ENCODE data around the gene TIE1. TPM values are rescaled to one million over a fixed set of nuclear protein-coding genes. Genes with fewer than 3 reads are reported as not detected.

The TIE1 gene
- total RNA-seq, 1 donor from 2014 or later = 0.98 TPM

DNA sequence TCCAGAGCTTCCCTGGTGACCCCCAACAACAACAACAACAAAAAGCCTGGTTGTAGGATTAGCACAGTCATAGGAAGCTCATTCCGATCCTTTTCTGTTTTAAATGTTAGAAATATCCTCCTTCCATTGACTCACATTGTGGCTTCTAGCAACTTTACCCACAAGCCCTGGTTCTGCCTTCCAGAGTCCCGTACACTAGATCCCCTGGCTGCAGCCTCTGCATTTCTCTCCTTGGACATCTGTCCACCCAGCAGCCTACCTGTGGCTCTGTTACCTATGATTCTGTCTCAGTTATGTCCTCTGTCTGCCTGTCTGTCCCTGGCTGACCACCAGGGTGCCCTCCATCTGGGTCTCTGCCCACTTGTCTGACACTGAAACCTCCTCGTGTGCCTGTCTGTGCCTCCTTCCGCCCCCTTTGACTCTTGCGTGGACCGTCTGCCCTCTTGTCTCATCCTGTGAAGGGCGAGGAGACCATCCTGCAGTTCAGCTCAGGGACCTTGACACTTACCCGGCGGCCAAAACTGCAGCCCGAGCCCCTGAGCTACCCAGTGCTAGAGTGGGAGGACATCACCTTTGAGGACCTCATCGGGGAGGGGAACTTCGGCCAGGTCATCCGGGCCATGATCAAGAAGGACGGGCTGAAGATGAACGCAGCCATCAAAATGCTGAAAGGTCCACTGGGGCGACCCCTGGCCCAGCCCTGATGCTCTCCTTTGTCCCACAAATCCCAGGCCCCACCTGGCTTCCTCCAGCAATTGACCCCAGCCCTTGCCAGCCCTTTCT, 16.1 kb downstream of the TIE1 start:
- no peaks in the 10 kb centered on the region for H3K79me2 ChIP-seq (ENCODE audit: insufficient read depth, low read length)
- no peak for FAIRE-seq
- no peak overlapping the region for H3K27ac ChIP-seq (ENCODE audit: low read depth, low read length)
- H3K36me3 ChIP-seq (ENCODE audit: insufficient read depth, low read length) = no peaks in the 10 kb centered on the region
- H3K4me2 ChIP-seq (ENCODE audit: low read length) = no peak overlapping the region
- no peak overlapping the region for H3K9ac ChIP-seq (ENCODE audit: low read length)
- no peaks in the 10 kb centered on the region for H4K20me1 ChIP-seq (ENCODE audit: insufficient read depth, low read length)
- no peaks in the 10 kb centered on the region for H3K9me3 ChIP-seq (ENCODE audit: insufficient read depth, low read depth, low read length)
- H3K4me3 Mint-ChIP-seq (ENCODE audit: unreplicated experiment) = peak overlapping the region; percentile 4
- TF ChIP-seq EZH2 (IDR thresholded peaks at IDR 0.05; ENCODE audit: insufficient read depth, low read length) = no peak
- peak; percentile 4 for TF ChIP-seq CTCF (IDR thresholded peaks at IDR 0.05; ENCODE audit: insufficient read depth, low read depth, low read length)
- H3K27me3 ChIP-seq (ENCODE audit: insufficient read depth, low read length) = no peaks in the 10 kb centered on the region
- no peak overlapping the region for H3K27ac Mint-ChIP-seq (ENCODE audit: unreplicated experiment)
- H2AFZ ChIP-seq (ENCODE audit: low read depth, low read length) = no peak overlapping the region
- no peak overlapping the region for H3K4me3 ChIP-seq (ENCODE audit: insufficient read depth, low read depth, low read length)
- H3K4me1 Mint-ChIP-seq (ENCODE audit: low read depth, unreplicated experiment) = peaks cover 8% of the 10 kb centered on the region
- peaks cover 17% of the 10 kb centered on the region for H3K27me3 Mint-ChIP-seq (ENCODE audit: low read depth, unreplicated experiment)
- H3K36me3 Mint-ChIP-seq (ENCODE audit: low read depth, unreplicated experiment) = peaks cover 2% of the 10 kb centered on the region
- DNase-seq (ENCODE audit: low read depth) = no peak
- H3K4me1 ChIP-seq (ENCODE audit: insufficient read depth, low read length) = no peaks in the 10 kb centered on the region
- H3K9me3 Mint-ChIP-seq (ENCODE audit: unreplicated experiment) = peaks cover 2% of the 10 kb centered on the region

GRCh38 chr1:43317817-43318471, 17.2 kb downstream of the TIE1 start:
- Histone ChIP-seq H3K27me3 (ENCODE audit: insufficient read depth, low read length) (no peaks in the 10 kb centered on the region), H2AFZ (ENCODE audit: low read depth, low read length) (no peak overlapping the region), H3K27ac (ENCODE audit: low read depth, low read length) (no peak overlapping the region), H4K20me1 (ENCODE audit: insufficient read depth, low read length) (no peaks in the 10 kb centered on the region), H3K79me2 (ENCODE audit: insufficient read depth, low read length) (no peaks in the 10 kb centered on the region), H3K4me3 (ENCODE audit: insufficient read depth, low read depth, low read length) (no peak overlapping the region), H3K36me3 (ENCODE audit: insufficient read depth, low read length) (no peaks in the 10 kb centered on the region), H3K9ac (ENCODE audit: low read length) (no peak overlapping the region), H3K4me2 (ENCODE audit: low read length) (no peak overlapping the region), H3K9me3 (ENCODE audit: insufficient read depth, low read depth, low read length) (no peaks in the 10 kb centered on the region), H3K4me1 (ENCODE audit: insufficient read depth, low read length) (no peaks in the 10 kb centered on the region)
- FAIRE-seq = no peak
- no peak overlapping the region for H3K4me3 Mint-ChIP-seq (ENCODE audit: unreplicated experiment)
- TF ChIP-seq CTCF (IDR thresholded peaks at IDR 0.05; ENCODE audit: insufficient read depth, low read depth, low read length) = no peak
- TF ChIP-seq EZH2 (IDR thresholded peaks at IDR 0.05; ENCODE audit: insufficient read depth, low read length) = no peak
- H3K9me3 Mint-ChIP-seq (ENCODE audit: unreplicated experiment) = peaks cover 2% of the 10 kb centered on the region
- H3K36me3 Mint-ChIP-seq (ENCODE audit: low read depth, unreplicated experiment) = peaks cover 3% of the 10 kb centered on the region
- peaks cover 14% of the 10 kb centered on the region for H3K27me3 Mint-ChIP-seq (ENCODE audit: low read depth, unreplicated experiment)
- DNase-seq (ENCODE audit: low read depth) = peak; percentile 35
- peaks cover 8% of the 10 kb centered on the region for H3K4me1 Mint-ChIP-seq (ENCODE audit: low read depth, unreplicated experiment)
- H3K27ac Mint-ChIP-seq (ENCODE audit: unreplicated experiment) = no peak overlapping the region

DNA sequence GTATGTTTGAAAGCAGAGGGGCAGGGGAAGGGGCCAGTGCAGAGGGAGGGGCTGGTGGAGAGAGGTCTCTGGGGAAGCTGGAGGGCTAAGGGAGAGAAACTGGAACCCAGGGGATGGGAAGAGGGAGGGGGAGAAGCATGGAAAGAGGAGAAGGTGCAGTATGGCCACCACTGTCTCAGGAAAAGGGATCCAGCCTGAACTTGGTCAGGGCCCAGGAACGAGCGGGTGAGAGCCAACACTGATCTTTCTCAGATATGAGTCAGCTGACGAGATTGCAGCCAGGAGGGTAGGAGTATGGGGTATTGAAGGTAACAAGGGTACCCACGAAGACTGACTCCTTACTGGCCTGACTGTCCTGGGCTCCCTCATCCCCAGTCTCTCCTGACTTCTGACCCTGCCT, 18.0 kb downstream of the TIE1 start:
- H3K4me1 Mint-ChIP-seq (ENCODE audit: low read depth, unreplicated experiment) = peaks cover 8% of the 10 kb centered on the region
- H3K27me3 ChIP-seq (ENCODE audit: insufficient read depth, low read length) = no peaks in the 10 kb centered on the region
- H2AFZ ChIP-seq (ENCODE audit: low read depth, low read length) = peak overlapping the region; percentile 23
- no peak overlapping the region for H3K27ac Mint-ChIP-seq (ENCODE audit: unreplicated experiment)
- H3K9ac ChIP-seq (ENCODE audit: low read length) = no peak overlapping the region
- TF ChIP-seq CTCF (IDR thresholded peaks at IDR 0.05; ENCODE audit: insufficient read depth, low read depth, low read length) (no peak), EZH2 (IDR thresholded peaks at IDR 0.05; ENCODE audit: insufficient read depth, low read length) (no peak)
- H3K9me3 ChIP-seq (ENCODE audit: insufficient read depth, low read depth, low read length) = no peaks in the 10 kb centered on the region
- peaks cover 3% of the 10 kb centered on the region for H3K9me3 Mint-ChIP-seq (ENCODE audit: unreplicated experiment)
- DNase-seq (ENCODE audit: low read depth) = no peak
- no peak overlapping the region for H3K4me3 Mint-ChIP-seq (ENCODE audit: unreplicated experiment)
- no peaks in the 10 kb centered on the region for H3K79me2 ChIP-seq (ENCODE audit: insufficient read depth, low read length)
- no peaks in the 10 kb centered on the region for H4K20me1 ChIP-seq (ENCODE audit: insufficient read depth, low read length)
- no peak overlapping the region for H3K4me2 ChIP-seq (ENCODE audit: low read length)
- peaks cover 3% of the 10 kb centered on the region for H3K36me3 Mint-ChIP-seq (ENCODE audit: low read depth, unreplicated experiment)
- H3K4me3 ChIP-seq (ENCODE audit: insufficient read depth, low read depth, low read length) = no peak overlapping the region
- FAIRE-seq = no peak
- H3K4me1 ChIP-seq (ENCODE audit: insufficient read depth, low read length) = no peaks in the 10 kb centered on the region
- no peaks in the 10 kb centered on the region for H3K36me3 ChIP-seq (ENCODE audit: insufficient read depth, low read length)
- peaks cover 14% of the 10 kb centered on the region for H3K27me3 Mint-ChIP-seq (ENCODE audit: low read depth, unreplicated experiment)
- no peak overlapping the region for H3K27ac ChIP-seq (ENCODE audit: low read depth, low read length)

Measured in astrocyte (in vitro differentiated cells and primary cell).